Measurements from ENCODE around the gene CALR3.

Gene CALR3

GRCh38 chr19:16435238-16435917 is 60.6 kb downstream of the CALR3 start:
- DNase-seq (ENCODE audit: insufficient read length, low spot score) (peak; percentile 94), FAIRE-seq (no peak)

DNA sequence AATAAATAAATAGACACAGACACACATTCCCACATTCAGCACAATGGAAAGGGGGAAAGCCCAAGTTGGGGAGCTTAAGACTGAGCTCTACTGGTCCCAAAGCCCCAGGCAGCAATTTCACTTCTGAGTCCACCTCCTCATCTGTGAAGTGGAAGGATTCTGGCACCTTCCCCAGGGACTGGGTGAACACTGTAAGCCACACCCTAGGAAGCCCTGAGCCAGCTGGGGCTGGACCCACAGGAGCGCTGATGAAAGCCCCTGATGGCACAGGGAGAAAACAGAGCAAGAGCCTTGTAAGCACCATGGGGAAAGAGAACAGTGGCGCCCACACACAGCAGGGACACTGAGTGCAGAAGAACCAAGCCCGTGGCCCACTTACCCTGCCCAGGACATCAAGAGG is 62.0 kb downstream of the CALR3 start:
- no peak for FAIRE-seq
- no peak for DNase-seq (ENCODE audit: insufficient read length, low spot score)

DNA sequence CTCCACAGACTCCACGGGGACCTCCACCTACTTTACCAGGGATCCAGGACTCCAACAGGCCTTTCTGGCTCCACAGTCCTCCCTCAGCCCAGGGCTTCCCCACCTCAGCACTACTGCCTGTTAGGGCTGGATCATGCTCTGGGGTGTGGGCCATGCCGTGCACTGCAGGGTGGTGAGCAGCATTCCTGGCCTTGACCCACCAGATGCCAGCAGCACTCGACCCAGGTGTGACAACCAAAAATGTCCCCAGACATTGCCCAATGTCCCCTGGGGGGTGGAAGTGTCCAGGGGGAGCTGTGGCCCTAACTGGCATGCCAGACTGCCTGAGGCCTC is 66.2 kb downstream of the CALR3 start:
- DNase-seq (ENCODE audit: insufficient read length, low spot score) (no peak), FAIRE-seq (peak; percentile 26)

DNA sequence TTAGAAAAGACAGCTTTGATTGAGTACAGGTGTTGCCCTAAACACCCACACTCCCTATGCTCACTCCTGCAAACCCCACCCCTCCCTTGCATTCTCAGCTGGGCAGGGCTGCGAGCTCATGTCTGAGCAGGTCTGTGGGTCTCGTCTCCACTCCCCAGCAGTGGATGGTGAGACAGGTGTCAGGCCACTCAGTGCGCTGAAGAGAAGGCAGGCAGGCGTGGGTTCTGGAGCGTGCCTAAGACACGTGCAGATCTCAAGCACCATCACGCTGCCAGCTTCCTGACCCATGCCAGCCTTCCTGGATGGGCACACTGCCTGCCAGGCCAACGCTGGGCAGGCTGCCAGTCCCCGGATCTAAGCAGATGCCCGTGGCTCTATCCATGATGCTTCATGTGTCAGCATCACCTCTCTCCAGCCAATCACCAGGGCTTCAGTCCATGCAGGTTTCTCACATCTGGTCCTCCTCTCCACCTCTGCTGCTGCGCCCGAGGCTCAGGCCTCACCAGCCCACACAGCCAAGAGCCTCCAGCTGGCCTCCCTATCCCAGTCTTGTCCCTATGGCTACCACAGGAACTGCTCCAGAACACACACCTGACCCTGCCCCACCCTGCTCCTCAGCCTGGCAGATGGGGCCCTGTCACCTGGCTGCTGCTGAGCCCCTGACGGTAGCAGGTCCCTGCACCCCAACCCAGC is 66.8 kb downstream of the CALR3 start:
- FAIRE-seq, result no peak
- no peak for DNase-seq (ENCODE audit: insufficient read length, low spot score)

Data from HTR-8/SVneo (cell line).